ENCODE results near the gene TCF7.

TCF7 gene

GRCh38 chr5:134130239-134130945 lies 15.9 kb downstream of the TCF7 start:
- H3K4me3 ChIP-seq (ENCODE audit: low read depth, low read length) = no peak overlapping the region

GRCh38 chr5:134131165-134131564 lies 16.7 kb downstream of the TCF7 start:
- no peak overlapping the region for H3K4me3 ChIP-seq (ENCODE audit: low read depth, low read length)

GRCh38 chr5:134131578-134132350 lies 17.3 kb downstream of the TCF7 start:
- no peak overlapping the region for H3K4me3 ChIP-seq (ENCODE audit: low read depth, low read length)

GRCh38 chr5:134132372-134133187 lies 18.1 kb downstream of the TCF7 start:
- H3K4me3 ChIP-seq (ENCODE audit: low read depth, low read length) = no peak overlapping the region

- H3K4me3 ChIP-seq (ENCODE audit: low read depth, low read length) = no peak overlapping the region
Observed at GRCh38 chr5:134133188-134133994, 18.9 kb downstream of the TCF7 start.

- no peak overlapping the region for H3K4me3 ChIP-seq (ENCODE audit: low read depth, low read length)
Observed at GRCh38 chr5:134133995-134134541, 19.6 kb downstream of the TCF7 start.

GRCh38 chr5:134135091-134135655 lies 20.7 kb downstream of the TCF7 start:
- no peak overlapping the region for H3K4me3 ChIP-seq (ENCODE audit: low read depth, low read length)

- H3K4me3 ChIP-seq (ENCODE audit: low read depth, low read length) = no peak overlapping the region
Observed at GRCh38 chr5:134136221-134136631, 21.7 kb downstream of the TCF7 start.

- H3K4me3 ChIP-seq (ENCODE audit: low read depth, low read length) = no peak overlapping the region
Observed at GRCh38 chr5:134136771-134137170, 22.3 kb downstream of the TCF7 start.

- no peak overlapping the region for H3K4me3 ChIP-seq (ENCODE audit: low read depth, low read length)
Observed at GRCh38 chr5:134138416-134139376, 24.2 kb downstream of the TCF7 start.

- H3K4me3 ChIP-seq (ENCODE audit: low read depth, low read length) = no peak overlapping the region
Observed at GRCh38 chr5:134139377-134139851, 24.9 kb downstream of the TCF7 start.

- no peak overlapping the region for H3K4me3 ChIP-seq (ENCODE audit: low read depth, low read length)
Observed at GRCh38 chr5:134139891-134140469, 25.5 kb downstream of the TCF7 start.

GRCh38 chr5:134140530-134141201 lies 26.2 kb downstream of the TCF7 start:
- no peak overlapping the region for H3K4me3 ChIP-seq (ENCODE audit: low read depth, low read length)

- H3K4me3 ChIP-seq (ENCODE audit: low read depth, low read length) = no peak overlapping the region
Observed at GRCh38 chr5:134141331-134142050, 27.0 kb downstream of the TCF7 start.

GRCh38 chr5:134142052-134142451 lies 27.6 kb downstream of the TCF7 start:
- H3K4me3 ChIP-seq (ENCODE audit: low read depth, low read length) = no peak overlapping the region

- H3K4me3 ChIP-seq (ENCODE audit: low read depth, low read length) = no peak overlapping the region
Observed at GRCh38 chr5:134142806-134143205, 28.3 kb downstream of the TCF7 start.

GRCh38 chr5:134143431-134143830 lies 28.9 kb downstream of the TCF7 start:
- H3K4me3 ChIP-seq (ENCODE audit: low read depth, low read length) = no peak overlapping the region

Data from iPS-11a (cell line).